IPS-11a (cell line): ENCODE data around the gene HMG20A.

Source experiments
- H3K4me3 ChIP-seq: one replicate; pipeline ENCODE4 v1.5.1; 2013; ENCODE audit warnings: low read depth, low read length, control low read depth

The HMG20A gene

DNA sequence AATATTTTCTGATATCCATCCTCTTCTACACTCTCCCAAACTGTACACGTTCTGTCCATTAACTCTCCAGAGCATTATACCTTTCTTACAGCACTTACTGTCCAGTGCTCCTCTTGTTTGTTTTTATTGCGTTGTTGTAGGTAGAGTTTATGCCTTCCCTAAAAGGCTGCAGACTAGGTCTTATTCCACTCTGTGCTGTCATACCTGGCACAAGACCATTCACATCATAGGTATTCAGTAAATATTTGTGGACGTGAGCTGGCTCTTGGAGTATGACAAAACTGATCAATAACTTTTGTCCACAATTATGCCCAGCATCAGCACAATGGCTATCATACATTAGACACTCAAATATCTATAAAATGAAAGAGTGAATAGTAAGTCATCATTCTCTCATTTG, 4.4 kb downstream of the HMG20A start:
- no peak overlapping the region for H3K4me3 ChIP-seq

DNA sequence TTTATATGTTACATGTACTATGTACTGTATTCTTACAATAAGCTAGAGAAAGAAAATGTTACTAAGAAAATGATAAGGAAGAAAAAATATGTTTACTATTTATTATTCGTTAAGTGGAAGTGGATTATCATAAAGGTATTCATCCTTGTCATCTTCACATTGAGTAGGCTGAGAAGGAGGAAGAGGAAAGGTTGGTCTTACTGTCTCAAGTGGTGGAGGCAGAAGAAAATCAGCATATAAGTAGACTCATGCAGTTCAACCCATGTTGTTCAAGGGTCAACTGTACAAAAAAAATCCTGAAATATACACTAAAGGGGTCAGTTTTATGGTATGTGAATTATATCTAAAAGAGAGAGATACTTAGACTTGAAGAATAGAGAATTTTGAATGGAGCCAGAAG, 5.7 kb downstream of the HMG20A start:
- H3K4me3 ChIP-seq: no peak overlapping the region

- no peak overlapping the region for H3K4me3 ChIP-seq
These were observed 6.2 kb downstream of the HMG20A start for GRCh38 chr15:77426871-77427270.

DNA sequence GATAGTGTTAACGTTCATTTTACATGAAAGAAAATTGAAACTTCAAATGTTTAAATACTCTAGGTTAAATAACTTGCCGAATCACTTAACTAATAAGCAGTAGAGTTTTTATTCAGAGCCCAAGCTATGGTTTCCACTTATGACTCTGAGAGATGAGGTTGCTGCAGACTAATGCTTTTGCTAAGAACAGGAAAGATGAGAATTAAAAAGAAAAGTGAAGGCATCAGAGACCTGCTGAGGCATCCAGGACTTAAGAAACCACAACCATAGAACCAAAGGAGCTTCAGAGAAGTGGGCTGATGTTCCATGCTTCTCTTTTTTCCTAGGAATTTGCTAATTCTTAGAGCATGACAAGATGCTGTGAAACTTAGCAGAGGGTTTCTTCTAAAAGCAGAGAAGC, 9.5 kb downstream of the HMG20A start:
- H3K4me3 ChIP-seq: no peak overlapping the region

- no peak overlapping the region for H3K4me3 ChIP-seq
These were observed 10.0 kb downstream of the HMG20A start for GRCh38 chr15:77430652-77431051.

- no peak overlapping the region for H3K4me3 ChIP-seq
These were observed 16.1 kb downstream of the HMG20A start for GRCh38 chr15:77436822-77437221.

DNA sequence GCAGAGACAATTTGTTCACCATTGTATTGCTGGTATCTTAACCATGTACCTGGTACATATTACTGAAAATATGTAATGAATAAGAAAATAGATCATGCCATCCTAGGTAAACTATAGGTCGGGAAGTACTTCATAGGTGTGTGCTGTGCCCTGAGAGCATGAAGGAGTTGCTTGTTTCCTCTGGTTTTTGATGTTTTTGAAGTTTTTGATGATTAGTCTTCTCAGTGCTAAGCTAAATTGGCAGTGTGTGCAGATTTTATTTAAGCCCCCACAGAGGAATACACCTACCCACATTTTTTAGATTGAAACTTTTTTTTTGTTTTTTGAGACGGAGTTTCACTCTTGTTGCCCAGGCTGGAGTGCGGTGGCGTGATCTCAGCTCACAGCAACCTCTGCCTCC, 16.6 kb downstream of the HMG20A start:
- H3K4me3 ChIP-seq: no peak overlapping the region

GRCh38 chr15:77440378-77440999, 19.8 kb downstream of the HMG20A start:
- H3K4me3 ChIP-seq: no peak overlapping the region

DNA sequence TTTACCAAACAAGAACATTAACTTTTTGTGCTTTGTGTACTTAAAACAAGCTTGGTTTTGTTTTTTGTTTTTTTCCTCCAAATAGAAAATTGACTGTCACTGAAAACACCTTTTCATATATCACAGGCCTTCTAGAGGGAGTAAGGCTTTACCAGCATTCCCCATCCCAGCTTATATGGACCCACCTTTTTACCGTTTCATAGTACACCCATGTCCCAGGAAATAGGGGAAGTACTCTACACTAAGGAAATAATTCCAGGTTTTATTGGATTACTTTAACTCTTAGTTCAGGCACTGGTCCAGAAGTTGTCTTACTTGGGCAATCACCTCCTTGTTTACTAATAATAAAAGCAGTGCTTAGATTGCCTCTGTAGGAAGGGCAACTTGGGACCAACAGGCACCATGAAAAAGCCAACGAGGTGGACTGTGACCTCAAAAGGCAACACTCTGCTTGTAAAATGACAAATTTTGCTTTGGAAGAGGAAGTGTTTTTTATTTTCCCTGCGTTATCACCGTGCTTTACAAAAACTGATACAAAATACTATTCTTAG, 26.2 kb downstream of the HMG20A start:
- no peak overlapping the region for H3K4me3 ChIP-seq

- H3K4me3 ChIP-seq: no peak overlapping the region
These were observed 33.6 kb downstream of the HMG20A start for GRCh38 chr15:77454265-77454664.

DNA sequence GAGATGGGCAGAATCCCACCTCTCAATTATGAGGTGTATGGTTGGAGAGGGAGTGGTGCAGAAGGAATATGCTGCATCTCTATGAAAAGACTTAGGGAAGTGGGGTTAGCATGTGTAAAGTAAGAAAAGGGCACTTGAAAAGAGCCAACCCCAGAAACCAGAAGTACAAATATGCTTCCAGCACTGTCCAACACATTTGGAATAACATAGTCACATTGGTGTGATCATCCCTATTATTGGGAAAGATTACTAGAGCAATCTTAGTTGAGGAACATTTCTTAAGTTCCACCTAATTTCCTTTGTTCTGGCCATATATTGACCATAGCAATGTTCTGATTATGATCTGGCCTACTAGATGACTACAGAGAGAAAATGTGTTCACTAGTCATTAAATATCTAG, 34.3 kb downstream of the HMG20A start:
- H3K4me3 ChIP-seq: no peak overlapping the region

DNA sequence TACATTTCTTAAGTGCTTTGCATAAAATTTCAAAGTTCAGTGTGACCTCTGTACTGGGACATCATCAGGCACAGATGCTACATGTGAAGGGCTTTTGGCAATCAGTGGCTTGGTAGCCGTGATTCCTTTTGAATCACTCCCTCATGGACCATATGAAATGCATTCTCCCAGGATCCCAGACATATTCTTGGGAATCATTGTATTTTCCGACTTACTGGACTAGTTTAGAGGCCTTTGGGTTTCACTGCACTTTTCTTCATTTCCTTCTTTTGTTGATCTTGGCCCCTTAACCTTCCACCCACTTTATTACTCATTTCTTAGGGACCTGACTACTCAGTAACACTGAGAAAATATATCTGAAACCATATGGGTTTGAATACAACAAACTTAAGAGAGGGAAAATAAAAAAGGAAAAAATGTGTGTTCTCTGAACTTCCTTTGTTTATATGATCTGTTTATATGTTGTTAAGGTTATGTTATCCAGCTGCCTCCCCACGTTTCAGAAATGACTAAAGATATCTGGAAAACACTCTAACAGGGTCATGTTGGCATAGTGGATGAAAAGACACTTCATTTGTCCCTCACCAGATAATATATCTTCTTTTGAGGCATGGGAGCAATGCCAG, 35.1 kb downstream of the HMG20A start:
- no peak overlapping the region for H3K4me3 ChIP-seq

DNA sequence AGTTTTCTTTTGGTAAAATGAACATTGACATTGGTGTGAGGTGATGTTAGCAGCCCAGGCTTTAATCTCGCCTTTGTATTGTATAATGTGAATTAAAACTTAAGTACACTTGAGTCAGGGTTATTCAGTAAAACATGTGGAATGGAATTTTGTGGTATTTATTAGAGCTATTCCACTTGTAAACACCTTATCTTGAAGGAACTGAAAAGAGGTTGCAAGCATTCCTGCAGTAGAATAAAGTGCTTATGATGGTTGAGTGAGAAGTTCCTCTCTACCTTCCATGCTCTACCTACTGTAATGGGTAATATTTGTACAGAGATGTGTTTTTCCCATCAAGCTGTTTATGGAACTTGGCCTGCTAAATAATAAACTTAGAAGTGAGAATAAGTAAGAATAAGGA, 36.1 kb downstream of the HMG20A start:
- no peak overlapping the region for H3K4me3 ChIP-seq

DNA sequence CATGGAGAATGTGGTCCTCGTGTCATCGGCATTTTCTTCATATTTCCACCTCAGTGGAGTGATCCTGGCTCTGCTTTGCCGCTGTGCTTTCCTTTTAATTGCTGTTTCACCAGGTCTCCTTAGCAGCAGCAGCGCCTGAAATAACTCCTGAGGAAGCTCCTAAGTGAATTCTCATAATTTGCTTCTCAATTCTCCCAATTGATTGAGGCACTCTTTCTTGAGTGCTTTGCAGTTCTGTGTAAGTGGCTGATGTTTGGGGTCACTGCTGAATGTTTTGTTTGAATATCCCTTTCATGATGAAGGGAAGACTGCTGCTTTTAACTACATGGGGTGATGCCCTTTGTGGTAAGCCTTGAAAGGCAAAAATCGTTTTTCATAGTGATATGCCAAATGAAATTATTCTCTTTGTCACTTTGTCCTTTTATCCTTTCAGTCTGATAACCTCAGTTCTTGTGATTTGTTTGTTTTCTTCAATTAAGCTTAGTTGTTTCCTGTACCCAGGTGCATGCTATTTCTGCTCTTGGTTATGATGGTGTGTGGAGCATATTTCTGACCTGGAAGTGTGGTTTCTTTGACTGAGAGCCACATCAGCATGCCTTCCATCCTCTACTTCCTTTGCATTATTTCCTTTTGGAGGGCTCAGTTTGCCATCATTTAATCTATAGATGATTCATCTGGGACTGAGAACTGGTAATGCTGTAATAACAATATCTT, 36.7 kb downstream of the HMG20A start:
- H3K4me3 ChIP-seq: no peak overlapping the region

- H3K4me3 ChIP-seq: no peak overlapping the region
These were observed 37.2 kb downstream of the HMG20A start for GRCh38 chr15:77457905-77458265.

- H3K4me3 ChIP-seq: no peak overlapping the region
These were observed 38.3 kb downstream of the HMG20A start for GRCh38 chr15:77459031-77459430.

- H3K4me3 ChIP-seq: no peak overlapping the region
These were observed 40.8 kb downstream of the HMG20A start for GRCh38 chr15:77461486-77461885.

- no peak overlapping the region for H3K4me3 ChIP-seq
These were observed 43.6 kb downstream of the HMG20A start for GRCh38 chr15:77464129-77464865.

- no peak overlapping the region for H3K4me3 ChIP-seq
These were observed 45.8 kb downstream of the HMG20A start for GRCh38 chr15:77466521-77466920.

- H3K4me3 ChIP-seq: no peak overlapping the region
These were observed 48.2 kb downstream of the HMG20A start for GRCh38 chr15:77468896-77469295.

- no peak overlapping the region for H3K4me3 ChIP-seq
These were observed 49.5 kb downstream of the HMG20A start for GRCh38 chr15:77470235-77470634.
